Ammon's horn (tissue), 1 donor: ENCODE data around the gene PRCC.
"Not testable (repeated sequence)": the region's sequence is repeated elsewhere in the genome, so short reads cannot be mapped to it uniquely, and the experiment has no call there.

Experiments
- DNase-seq: peaks from one replicate; pipeline ENCODE4 v3.0.0-alpha.2; 2016; ENCODE audit warnings: low spot score

PRCC gene

GRCh38 chr1:156760796-156761104, 6.6 kb upstream of the PRCC start:
- no peak for DNase-seq

DNA sequence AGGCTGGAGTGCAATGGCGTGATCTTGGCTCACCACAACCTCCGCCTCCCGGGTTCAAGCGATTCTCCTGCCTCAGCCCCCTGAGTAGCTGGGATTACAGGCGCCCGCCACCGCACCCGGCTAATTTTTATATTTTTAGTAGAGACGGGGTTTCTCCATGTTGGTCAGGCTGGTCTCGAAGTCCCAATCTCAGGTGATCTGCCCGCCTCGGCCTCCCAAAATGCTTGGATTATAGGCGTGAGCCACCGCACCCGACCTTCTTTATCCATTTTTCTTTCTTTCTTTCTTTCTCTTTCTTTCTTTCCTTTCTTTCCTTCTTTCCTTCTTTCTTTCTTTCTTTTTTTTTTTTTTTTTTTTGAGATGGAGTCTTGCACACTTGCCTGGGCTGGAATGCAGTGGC, 2.2 kb upstream of the PRCC start:
- not testable (repeated sequence) for DNase-seq

GRCh38 chr1:156765666-156766065, 1.7 kb upstream of the PRCC start:
- no peak for DNase-seq

- DNase-seq, result peak; percentile 40
Observed at GRCh38 chr1:156766298-156767100, 836 bp upstream of the PRCC start.

DNA sequence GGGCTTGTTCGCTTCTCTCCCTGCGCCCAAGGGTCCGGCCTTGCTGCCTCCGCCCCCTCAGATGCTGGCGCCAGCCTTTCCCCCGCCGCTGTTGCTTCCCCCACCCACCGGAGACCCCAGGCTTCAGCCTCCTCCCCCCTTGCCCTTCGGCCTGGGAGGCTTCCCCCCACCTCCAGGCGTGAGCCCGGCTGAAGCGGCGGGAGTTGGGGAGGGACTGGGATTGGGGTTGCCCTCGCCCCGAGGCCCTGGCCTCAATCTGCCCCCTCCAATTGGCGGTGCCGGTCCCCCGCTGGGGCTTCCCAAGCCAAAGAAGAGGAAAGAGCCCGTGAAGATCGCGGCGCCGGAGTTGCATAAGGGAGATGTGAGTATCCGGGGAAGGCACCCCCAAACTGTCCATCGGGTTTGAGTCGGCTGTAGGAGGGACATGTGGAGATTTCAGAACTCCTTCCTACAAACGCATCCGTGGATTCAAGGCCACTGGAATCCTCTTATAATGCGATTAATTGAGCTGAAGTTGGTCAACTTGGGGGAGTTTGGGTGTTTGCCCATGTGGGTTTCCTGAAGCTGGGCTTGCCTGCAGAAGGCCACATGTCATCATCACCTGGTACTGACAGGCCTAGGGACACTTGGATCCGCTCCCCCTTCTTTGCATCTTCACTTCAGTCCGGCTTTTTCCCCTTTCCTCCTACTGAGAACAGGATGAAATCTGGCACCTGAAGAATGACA, 707 bp downstream of the PRCC start:
- peak; percentile 33 for DNase-seq

- DNase-seq, result no peak
Observed at GRCh38 chr1:156768610-156769295, 1.4 kb downstream of the PRCC start.

- no peak for DNase-seq
Observed at GRCh38 chr1:156772222-156772621, 4.9 kb downstream of the PRCC start.

- DNase-seq, result peak; percentile 24
Observed at GRCh38 chr1:156772728-156773497, 5.6 kb downstream of the PRCC start.

DNA sequence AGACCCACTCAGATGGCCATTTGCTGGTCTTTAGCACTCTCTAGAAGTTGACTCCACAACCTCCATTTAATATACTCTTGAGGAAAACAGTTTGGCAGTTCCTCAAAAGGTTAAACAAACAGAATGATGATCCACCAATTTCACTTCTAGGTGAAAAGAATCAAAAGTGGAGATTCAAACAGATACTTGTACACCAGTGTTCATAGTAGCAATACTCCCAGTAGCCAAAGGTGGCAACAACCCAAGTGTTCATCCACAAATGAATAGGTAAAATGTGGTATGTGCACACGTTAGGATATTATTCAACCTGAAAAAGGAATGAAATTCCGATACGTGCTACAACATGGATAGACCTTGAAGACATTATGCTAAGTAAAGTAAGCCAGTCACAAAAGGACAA, 6.3 kb downstream of the PRCC start:
- no peak for DNase-seq

DNA sequence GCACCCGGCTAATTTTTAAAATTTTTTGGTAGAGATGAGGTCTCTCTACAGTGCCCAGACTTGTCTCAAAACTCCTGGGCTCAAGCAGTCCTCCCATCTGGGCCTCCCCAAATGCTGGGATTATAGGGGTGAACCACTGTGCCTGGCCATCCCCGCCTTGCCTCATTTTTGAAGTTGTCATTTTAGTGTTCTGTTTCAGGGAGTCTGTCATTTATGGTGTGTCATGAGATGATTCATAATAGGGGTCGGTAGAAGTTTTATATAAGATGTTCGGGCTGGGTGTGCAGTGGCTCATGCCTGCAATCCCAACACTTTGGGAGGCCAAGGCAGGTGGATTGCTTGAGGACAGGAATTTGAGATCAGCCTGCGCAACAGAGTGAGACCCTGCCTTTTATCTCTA, 8.5 kb downstream of the PRCC start:
- DNase-seq, result no peak

DNA sequence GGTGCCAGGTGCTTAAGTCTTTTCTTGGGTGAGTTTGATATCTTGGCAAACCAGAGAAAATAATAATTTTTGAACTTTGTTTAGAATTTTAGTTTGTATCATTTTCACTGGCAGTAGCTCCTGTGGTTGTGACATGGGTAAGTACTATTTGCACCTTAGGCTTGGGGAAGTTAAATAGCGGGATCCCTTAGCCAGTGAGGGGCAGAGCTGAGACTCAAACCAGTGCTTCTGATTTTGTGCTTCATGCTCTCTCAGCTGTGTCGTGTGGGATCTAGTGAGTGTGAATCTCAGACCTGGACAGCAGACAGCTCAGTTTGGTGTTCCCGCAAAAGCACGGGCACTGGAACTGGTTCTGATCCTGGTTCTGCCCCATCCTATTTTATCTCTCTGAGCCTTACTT, 9.6 kb downstream of the PRCC start:
- no peak for DNase-seq

- no peak for DNase-seq
Observed at GRCh38 chr1:156777573-156777972, 10.2 kb downstream of the PRCC start.

- DNase-seq, result no peak
Observed at GRCh38 chr1:156781585-156782186, 14.4 kb downstream of the PRCC start.

DNA sequence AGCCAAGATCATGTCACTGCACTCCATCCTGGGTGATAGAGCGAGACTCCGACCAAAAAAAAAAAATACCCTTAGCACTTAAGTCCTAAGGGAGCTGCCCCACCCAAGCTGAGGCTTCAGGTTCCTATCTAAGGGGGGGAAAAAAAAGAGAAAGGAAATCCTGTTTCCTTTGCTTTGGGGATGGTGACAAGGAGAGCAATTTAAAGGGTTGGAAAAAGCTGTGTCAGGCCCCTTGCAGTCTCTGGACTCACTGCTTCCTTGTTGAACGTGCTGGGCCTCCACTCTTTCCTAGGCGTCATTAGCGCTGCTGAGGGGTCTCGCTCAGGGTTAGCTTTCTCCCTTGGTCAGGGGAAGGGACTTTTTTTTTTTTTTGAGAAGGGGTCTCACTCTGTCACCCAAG, 18.1 kb downstream of the PRCC start:
- no peak for DNase-seq

DNA sequence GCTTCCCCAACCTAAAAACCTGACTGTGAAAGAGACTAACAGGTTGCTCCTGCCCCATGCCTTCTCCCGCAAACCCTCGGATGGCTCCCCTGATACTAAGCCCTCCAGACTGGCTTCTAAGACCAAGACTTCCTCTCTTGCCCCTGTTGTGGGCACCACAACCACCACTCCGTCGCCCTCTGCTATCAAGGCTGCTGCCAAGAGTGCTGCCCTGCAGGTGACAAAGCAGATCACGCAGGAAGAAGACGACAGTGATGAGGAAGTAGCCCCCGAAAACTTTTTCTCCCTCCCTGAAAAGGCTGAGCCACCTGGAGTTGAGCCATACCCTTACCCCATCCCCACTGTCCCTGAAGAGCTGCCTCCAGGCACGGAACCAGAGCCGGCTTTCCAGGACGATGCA, 19.3 kb downstream of the PRCC start:
- DNase-seq, result no peak

DNA sequence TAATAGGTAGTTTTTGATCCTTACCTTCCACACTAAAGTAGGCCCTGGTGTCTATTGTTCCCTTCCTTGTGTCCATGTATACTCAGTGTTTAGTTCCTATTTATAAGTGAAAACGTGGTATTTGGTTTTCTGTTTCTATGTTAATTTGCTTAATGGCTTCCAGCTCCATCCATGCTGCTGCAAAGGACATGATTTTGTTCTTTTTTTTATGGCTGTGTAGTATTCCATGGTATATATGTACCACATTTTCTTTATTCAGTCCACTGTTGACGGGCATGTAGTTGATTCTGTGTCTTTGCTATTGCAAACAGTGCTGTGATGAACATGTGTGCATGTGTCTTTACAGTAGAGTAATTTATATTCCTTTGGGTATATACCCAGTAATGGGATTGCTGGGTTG, 20.8 kb downstream of the PRCC start:
- no peak for DNase-seq

DNA sequence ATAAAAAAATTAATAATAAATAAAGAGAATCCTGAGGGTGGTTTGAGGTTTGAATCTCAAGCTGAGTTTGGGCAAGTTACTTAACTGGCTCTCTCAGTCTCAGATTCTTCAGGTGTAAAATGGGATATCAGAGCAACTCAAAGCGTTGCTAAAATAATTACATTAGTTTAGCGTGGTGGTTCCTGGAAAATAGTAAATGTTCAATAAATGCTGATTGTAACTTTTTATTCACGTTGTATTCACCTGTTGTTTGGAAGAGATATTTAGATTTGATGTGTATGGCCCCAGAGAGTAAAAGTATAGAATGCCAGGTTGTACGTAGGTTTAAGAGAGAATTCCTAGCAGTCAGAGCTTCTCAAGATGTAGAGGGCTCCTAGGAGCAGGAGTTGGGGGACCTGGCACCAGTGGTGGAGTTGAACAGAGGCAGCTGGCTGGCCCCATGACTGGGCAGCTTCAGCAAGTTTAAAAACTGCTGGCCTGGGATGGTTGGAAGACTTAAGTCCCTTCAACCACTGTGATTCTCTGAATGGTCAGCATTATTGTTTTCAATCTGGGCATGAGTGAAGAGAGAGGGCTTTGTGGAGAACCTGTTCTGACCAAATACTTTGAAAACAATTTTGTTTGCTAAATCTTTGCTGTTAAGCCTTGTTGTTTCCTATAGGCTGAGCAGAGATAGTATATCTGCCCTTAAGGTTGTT, 22.4 kb downstream of the PRCC start:
- DNase-seq, result no peak

DNA sequence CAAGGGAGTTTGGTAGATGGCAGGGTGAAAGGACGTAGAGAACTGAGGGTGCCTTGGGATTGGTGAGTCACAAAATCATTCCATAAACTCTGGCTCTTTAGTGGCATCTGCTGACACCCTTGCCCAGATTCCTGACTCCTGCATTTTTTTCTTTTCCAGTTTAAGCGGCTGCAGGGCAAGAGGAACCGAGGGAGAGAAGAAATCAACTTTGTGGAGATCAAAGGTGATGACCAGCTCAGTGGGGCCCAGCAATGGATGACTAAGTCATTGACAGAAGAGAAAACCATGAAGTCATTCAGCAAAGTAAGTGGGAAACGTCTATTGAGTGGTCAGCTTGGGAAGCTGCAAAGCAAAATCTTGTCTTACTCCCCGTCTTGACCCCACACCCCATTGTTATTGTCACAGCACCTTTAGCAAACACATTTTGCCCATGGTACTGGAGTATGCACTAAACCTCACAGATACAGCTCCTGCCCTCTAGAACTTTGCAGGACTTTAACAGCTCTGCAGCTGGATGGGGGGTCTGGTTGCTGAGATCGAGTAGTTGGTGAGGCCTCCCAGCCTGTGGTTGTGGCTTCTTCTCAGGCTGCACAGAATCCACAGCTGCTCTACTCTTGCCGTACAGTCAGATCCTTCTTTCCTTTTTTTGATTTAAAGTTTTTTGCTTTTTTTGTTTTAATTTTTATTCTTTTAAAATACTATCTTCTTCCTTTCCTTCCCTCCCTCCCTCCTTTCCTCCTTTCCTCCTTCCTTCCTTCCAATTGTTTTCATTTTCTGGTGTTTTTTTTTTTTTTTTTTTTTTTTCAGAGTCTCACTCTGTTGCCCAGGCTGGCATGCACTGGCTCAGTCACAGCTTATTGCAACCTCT, 27.4 kb downstream of the PRCC start:
- no peak for DNase-seq

DNA sequence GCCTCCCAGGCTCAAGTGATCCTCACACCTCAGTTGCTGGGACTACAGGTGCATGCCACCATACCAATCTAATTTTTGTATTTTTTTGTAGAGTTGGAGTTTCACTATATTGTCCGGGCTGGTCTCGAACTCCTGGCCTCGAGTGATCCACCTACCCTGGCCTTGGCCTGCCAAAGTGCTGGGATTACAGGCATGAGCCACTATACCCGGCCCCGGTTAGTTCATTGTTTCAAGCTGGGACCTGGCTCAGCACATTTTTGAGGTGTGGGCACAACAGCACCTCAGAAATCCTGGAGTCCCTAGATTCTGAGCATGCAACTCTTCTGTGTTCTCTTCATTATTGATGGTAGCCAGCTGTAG, 28.0 kb downstream of the PRCC start:
- DNase-seq, result no peak

GRCh38 chr1:156795787-156796186, 28.5 kb downstream of the PRCC start:
- DNase-seq, result peak; percentile 83
